CD4-positive, alpha-beta T cell treated with Interleukin-17A for 1 hour (primary cell): ENCODE measurements around the gene OR1E1.
"Not testable (repeated sequence)": the region's sequence is repeated elsewhere in the genome, so short reads cannot be mapped to it uniquely, and the experiment has no call there.

Source experiments
- DNase-seq: peaks from one replicate; pipeline ENCODE4 v3.0.0-alpha.2; 2020

Gene OR1E1, protein sequence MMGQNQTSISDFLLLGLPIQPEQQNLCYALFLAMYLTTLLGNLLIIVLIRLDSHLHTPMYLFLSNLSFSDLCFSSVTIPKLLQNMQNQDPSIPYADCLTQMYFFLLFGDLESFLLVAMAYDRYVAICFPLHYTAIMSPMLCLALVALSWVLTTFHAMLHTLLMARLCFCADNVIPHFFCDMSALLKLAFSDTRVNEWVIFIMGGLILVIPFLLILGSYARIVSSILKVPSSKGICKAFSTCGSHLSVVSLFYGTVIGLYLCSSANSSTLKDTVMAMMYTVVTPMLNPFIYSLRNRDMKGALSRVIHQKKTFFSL

DNA sequence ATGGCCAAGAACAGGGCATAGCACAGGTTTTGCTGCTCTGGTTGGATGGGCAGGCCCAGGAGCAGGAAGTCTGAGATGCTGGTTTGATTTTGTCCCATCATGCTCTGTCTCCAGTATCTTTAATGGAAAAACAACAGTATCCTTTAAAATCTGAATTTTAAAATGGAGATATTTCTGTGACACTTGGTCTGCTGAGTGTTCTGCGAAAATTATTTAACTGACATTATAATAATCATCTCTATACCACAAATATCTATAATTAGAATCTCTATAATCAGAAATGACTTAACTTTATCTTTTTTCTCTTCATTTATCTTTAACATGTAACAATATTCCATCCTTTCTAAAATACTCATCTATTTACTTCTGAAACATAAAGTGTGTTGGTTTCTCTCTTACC lies at the start of gene OR1E1:
OR1E1 (minus strand) TSS at position 101 of the 400 bp plus-strand sequence; CDS start at position 101, 0 bp downstream.
- DNase-seq, result no peak

DNA sequence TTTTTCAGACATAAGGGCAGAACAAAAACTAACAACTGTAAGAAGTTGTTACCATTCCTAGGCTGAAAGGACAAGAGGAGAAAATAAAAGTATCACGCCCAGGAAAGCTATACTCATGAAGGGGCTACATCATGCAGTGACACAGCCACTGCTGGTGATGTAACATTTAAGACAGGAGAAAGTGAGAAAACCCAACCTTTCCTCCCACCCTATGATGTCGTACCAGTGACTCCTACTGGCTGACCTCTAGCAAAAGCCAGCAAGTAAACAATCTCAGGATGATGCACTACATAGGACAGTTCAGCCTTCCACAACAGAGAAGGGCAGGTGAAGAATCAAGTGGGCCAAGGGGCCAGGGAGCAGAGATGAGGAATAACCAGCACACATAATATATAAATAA lies 49.4 kb upstream of the OR1E1 start:
- peak; percentile 12 for DNase-seq

GRCh38 chr17:3440451-3440850 lies 42.2 kb upstream of the OR1E1 start:
- no peak for DNase-seq

- no peak for DNase-seq
Measured at GRCh38 chr17:3438368-3438767, 40.2 kb upstream of the OR1E1 start.

DNA sequence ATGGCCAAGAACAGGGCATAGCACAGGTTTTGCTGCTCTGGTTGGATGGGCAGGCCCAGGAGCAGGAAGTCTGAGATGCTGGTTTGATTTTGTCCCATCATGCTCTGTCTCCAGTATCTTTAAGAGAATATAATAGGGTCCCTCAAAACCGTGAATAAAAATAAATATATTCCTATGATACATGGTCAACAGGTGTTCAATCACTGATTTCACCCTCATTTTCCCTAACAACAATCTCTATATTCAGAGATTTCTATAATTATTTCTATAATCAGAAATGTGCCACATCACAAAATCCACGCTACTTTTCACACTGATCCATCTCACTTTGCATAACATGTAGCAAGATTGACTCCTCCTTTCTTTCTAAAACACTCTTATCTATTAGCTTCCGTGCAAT lies 35.5 kb upstream of the OR1E1 start, which contains the start of gene OR1E2:
OR1E2 (minus strand) TSS at position 101 of the 400 bp plus-strand sequence; CDS start at position 101, 0 bp downstream.
- no peak for DNase-seq

GRCh38 chr17:3433215-3433614 lies 35.0 kb upstream of the OR1E1 start:
- DNase-seq, result peak; percentile 1

DNA sequence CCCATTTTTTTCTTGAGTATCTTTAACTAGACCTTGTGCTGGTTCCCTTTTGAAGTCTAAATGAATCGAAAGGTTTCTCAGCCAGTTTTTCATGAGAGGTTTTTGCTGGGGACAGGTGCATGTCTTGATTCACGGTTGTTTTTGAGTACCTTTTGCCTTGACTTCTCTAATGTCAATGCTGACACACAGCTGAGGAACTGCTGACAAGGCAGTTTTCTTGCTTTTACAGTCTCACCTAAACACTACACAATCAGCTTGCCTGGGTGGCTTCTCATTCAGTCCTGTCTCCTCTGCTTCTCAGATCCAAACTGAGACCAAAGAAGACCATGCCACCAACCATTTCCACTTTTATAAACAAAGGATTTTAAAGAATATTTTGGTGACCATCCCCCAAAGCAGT lies 20.0 kb upstream of the OR1E1 start:
- no peak for DNase-seq

DNA sequence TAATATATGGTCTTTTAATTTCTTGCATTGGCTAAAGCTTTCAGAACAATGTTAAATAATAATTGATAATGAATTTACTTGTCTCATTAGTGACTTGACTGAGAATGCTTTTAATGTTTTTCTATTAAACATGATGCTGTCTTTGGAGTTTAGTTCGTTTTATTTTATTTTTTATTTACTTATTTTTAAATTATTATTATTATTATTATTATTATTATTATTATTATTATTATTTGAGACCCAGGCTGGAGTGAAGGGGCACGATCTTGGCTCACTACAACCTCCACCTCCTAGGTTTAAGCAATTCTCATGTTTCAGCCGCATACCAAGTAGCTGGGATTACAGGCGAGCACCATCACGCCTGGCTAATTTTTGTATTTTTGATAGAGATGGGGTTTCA lies 17.4 kb upstream of the OR1E1 start:
- DNase-seq, result no peak

DNA sequence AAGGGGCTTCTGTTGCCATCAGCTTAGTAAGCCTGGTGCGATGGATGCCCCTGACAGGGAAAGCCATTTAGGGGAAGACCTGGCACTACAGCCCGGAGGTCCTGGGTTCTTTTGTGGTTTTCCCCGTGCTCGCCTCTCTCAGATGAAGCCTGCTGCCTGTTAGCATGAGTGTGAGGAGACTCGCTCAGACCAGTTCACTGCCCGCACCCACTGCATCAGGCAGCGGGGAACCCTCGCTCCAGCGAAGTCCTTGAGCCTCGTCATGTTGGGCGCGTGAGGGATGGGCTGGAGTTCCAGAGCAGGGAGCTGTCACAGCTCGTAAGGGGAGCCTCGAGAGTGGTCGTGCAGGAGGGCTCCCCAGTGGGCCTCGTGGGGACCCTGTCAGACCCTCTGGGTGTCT lies 14.0 kb upstream of the OR1E1 start:
- not testable (repeated sequence) for DNase-seq

DNA sequence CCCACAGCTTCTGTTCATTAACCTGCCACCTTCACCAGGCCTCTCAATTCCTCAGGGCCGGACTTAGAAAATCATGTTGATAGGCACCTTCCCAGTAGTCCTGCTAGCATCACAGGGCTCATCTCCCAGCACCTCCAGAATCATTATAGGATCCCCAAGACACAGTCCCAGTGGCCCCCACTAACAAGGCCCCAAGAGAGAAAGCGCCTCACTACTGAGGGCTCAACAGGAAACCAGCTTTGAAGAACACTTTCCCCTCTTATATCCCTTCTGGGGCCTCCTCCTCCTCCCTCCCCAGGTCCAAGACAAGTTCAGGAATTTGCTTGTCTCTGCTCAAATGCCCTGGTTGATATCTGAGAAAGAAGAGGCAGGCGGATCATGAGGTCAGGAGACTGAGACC lies 12.9 kb upstream of the OR1E1 start, which contains the start of gene OR3A3:
OR3A3 (plus strand) TSS at position 301 of the 400 bp plus-strand sequence.
- DNase-seq, result no peak

- DNase-seq, result not testable (repeated sequence)
Measured at GRCh38 chr17:3403856-3404255, 5.6 kb upstream of the OR1E1 start.

DNA sequence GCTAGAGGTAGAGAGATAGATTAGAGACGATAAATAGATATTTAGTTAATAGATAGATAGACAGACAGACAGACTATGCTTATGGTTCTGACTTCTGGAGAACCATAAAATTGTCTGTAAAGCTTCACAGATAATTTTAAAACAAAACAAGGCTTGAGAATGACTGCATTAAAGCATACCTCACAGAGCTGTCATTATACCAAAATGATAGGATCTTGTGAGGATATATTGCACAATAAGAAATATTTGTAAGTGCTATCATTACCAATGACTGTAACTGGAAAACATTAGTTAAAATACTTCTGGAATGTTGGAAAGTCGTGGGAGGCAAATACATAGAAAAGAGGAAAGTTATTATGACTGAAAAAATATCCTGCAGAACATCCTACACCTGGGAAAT lies 3.6 kb upstream of the OR1E1 start:
- DNase-seq, result no peak

DNA sequence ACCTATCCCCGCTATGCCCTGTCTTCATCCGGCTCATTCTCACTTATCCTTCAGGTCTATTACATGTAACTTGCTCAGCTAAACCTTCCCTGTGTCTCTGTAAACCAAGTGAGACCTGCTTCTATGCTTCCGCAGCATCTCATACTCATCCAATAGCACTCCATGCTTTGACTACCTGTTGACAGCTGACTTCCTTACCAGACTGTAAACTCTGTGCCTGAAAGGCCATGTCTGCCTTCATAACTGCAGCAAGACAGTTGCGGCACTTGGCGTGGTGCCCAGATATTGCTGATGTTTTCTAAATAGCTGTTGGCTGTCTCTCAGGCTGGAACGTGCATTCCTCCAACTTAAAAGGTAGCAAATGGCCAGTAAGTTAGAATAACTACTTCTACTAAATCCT lies 1.8 kb upstream of the OR1E1 start:
- DNase-seq, result no peak

GRCh38 chr17:3397801-3398200 lies 409 bp downstream of the OR1E1 start:
- not testable (repeated sequence) for DNase-seq

DNA sequence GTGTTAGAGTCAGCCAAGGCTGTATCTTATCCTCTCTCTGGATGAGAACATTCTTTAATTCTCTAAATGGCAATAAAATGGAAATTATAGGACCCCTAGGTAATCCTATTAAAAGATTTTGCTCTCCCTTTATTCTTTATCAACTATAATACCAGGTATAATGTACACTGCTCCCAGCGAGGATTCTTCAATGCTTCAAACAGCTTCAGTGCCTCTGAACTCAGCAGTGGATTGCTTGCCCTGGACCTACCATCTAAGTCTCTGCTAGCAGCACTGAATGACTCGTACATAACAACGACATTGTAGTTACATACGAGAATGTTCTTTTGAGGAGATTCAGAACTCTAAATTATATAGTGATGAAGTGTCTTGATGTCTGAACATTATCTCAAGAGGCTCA lies 8.4 kb downstream of the OR1E1 start:
- no peak for DNase-seq

- peak; percentile 31 for DNase-seq
Measured at GRCh38 chr17:3385869-3386816, 12.1 kb downstream of the OR1E1 start, which contains the start of gene OR3A2. OR3A2 (minus strand) TSS chr17:3386308.

- DNase-seq, result no peak
Measured at GRCh38 chr17:3381957-3382356, 16.3 kb downstream of the OR1E1 start.

- DNase-seq, result no peak
Measured at GRCh38 chr17:3378321-3378720, 19.9 kb downstream of the OR1E1 start.

- DNase-seq, result not testable (repeated sequence)
Measured at GRCh38 chr17:3371167-3371566, 27.0 kb downstream of the OR1E1 start.
